Measurements from ENCODE around the gene TRIM65. TPM values are rescaled to one million over a fixed set of nuclear protein-coding genes. Genes with fewer than 3 reads are reported as not detected.
"Not testable (repeated sequence)": the region's sequence is repeated elsewhere in the genome, so short reads cannot be mapped to it uniquely, and the experiment has no call there.

The TRIM65 gene
- total RNA-seq, 2 experiments from 2014 or later, result 9.9 to 11.7 TPM

- no peaks in the 10 kb centered on the region for H3K9me3 Mint-ChIP-seq
- Histone ChIP-seq H3K27ac (ENCODE audit: low read depth in 1 of 2, low read length in 2 of 2) (no peak overlapping the region), H3K9me3 (ENCODE audit: control insufficient read depth in 1 of 2, insufficient read depth in 1 of 2, low read length in 2 of 2) (no peaks in the 10 kb centered on the region), H3K4me3 (ENCODE audit: low read length) (no peak overlapping the region), H3K4me1 (ENCODE audit: insufficient read depth, low read length) (peaks cover 28% of the 10 kb centered on the region), H3K36me3 (ENCODE audit: insufficient read depth, low read length) (peaks cover 5% of the 10 kb centered on the region), H3K27me3 (ENCODE audit: control insufficient read depth in 1 of 2, insufficient read depth in 2 of 2, low read length in 2 of 2) (no peaks in the 10 kb centered on the region)
- no peak for TF ChIP-seq CTCF (IDR thresholded peaks at IDR 0.05)
- ChIA-PET CTCF (interaction anchor here (0.7 kb wide), 1 partner anchor 82 kb away, joined by 3 read pairs; no protein-coding TSS in a partner anchor), POLR2A (interaction anchor here (0.8 kb wide), 1 partner anchor 14 kb away, joined by 5 read pairs; the partner anchor contains the start of gene WBP2)
- peaks cover 38% of the 10 kb centered on the region for H3K4me1 Mint-ChIP-seq (ENCODE audit: low read depth)
- no peaks in the 10 kb centered on the region for H3K27me3 Mint-ChIP-seq
- no peak overlapping the region for H3K27ac Mint-ChIP-seq
- no peaks in the 10 kb centered on the region for H3K36me3 Mint-ChIP-seq (ENCODE audit: low read depth)
- H3K4me3 Mint-ChIP-seq, result no peak overlapping the region
- ATAC-seq (ENCODE audit: poor library complexity) (no peak), DNase-seq (no peak)
- intact Hi-C loops (cut with DNase I, micrococcal nuclease), result no loop called here
Measured at GRCh38 chr17:75869282-75870141, 27.2 kb downstream of the TRIM65 start.

- intact Hi-C loops (cut with DNase I, micrococcal nuclease); H3K36me3 ChIP-seq (ENCODE audit: insufficient read depth, low read length); H3K27ac Mint-ChIP-seq; H3K9me3 ChIP-seq (ENCODE audit: control insufficient read depth in 1 of 2, insufficient read depth in 1 of 2, low read length in 2 of 2); H3K4me3 Mint-ChIP-seq; H3K27ac ChIP-seq (ENCODE audit: low read depth in 1 of 2, low read length in 2 of 2); H3K4me3 ChIP-seq (ENCODE audit: low read length); H3K27me3 Mint-ChIP-seq; CTCF ChIA-PET; H3K36me3 Mint-ChIP-seq (ENCODE audit: low read depth); POLR2A ChIA-PET; H3K27me3 ChIP-seq (ENCODE audit: control insufficient read depth in 1 of 2, insufficient read depth in 2 of 2, low read length in 2 of 2); H3K9me3 Mint-ChIP-seq; DNase-seq; ATAC-seq (ENCODE audit: poor library complexity): not testable (repeated sequence)
- peaks cover 34% of the 10 kb centered on the region for H3K4me1 ChIP-seq (ENCODE audit: insufficient read depth, low read length)
- peaks cover 42% of the 10 kb centered on the region for H3K4me1 Mint-ChIP-seq (ENCODE audit: low read depth)
Measured at GRCh38 chr17:75868730-75869281, 27.9 kb downstream of the TRIM65 start.

GRCh38 chr17:75865404-75866188 is 31.2 kb downstream of the TRIM65 start:
- H3K4me1 ChIP-seq (ENCODE audit: insufficient read depth, low read length), result peaks cover 34% of the 10 kb centered on the region
- intact Hi-C loops (cut with DNase I, micrococcal nuclease); H3K36me3 Mint-ChIP-seq (ENCODE audit: low read depth); H3K27me3 ChIP-seq (ENCODE audit: control insufficient read depth in 1 of 2, insufficient read depth in 2 of 2, low read length in 2 of 2); H3K9me3 ChIP-seq (ENCODE audit: control insufficient read depth in 1 of 2, insufficient read depth in 1 of 2, low read length in 2 of 2); H3K4me3 ChIP-seq (ENCODE audit: low read length); H3K9me3 Mint-ChIP-seq; H3K27ac ChIP-seq (ENCODE audit: low read depth in 1 of 2, low read length in 2 of 2); DNase-seq; H3K4me3 Mint-ChIP-seq; H3K27me3 Mint-ChIP-seq; H3K36me3 ChIP-seq (ENCODE audit: insufficient read depth, low read length); ATAC-seq (ENCODE audit: poor library complexity): not testable (repeated sequence)
- ChIA-PET POLR2A (interaction anchor here (0.9 to 1.6 kb wide), 5 partner anchors 10 to 89 kb away, joined by 3 to 22 read pairs (median 6); partner anchors contain the start of genes TRIM65 and WBP2), CTCF (interaction anchor here (1.1 to 1.9 kb wide), 4 partner anchors 11 to 31 kb away, joined by 3 to 16 read pairs (median 4); partner anchors contain the start of genes TRIM47, TRIM65 and UNC13D)
- H3K27ac Mint-ChIP-seq, result peak overlapping the region; percentile 77
- H3K4me1 Mint-ChIP-seq (ENCODE audit: low read depth), result peaks cover 27% of the 10 kb centered on the region

GRCh38 chr17:75864887-75865286 is 31.9 kb downstream of the TRIM65 start:
- Histone ChIP-seq H3K27ac (ENCODE audit: low read depth in 1 of 2, low read length in 2 of 2) (peak overlapping the region; percentile 31 to 68), H3K4me1 (ENCODE audit: insufficient read depth, low read length) (peaks cover 34% of the 10 kb centered on the region)
- ChIA-PET POLR2A (interaction anchor here (0.9 to 1.6 kb wide), 6 partner anchors 9 to 89 kb away, joined by 3 to 22 read pairs (median 6); partner anchors contain the start of genes TRIM65 and WBP2), CTCF (interaction anchor here (1.1 to 1.9 kb wide), 3 partner anchors 12 to 31 kb away, joined by 3 to 16 read pairs (median 5); partner anchors contain the start of genes TRIM47, TRIM65 and UNC13D)
- H3K4me1 Mint-ChIP-seq (ENCODE audit: low read depth), result peaks cover 25% of the 10 kb centered on the region
- H3K9me3 ChIP-seq (ENCODE audit: control insufficient read depth in 1 of 2, insufficient read depth in 1 of 2, low read length in 2 of 2); H3K27me3 Mint-ChIP-seq; H3K4me3 ChIP-seq (ENCODE audit: low read length); H3K4me3 Mint-ChIP-seq; H3K36me3 Mint-ChIP-seq (ENCODE audit: low read depth); H3K36me3 ChIP-seq (ENCODE audit: insufficient read depth, low read length); H3K27me3 ChIP-seq (ENCODE audit: control insufficient read depth in 1 of 2, insufficient read depth in 2 of 2, low read length in 2 of 2); H3K9me3 Mint-ChIP-seq; intact Hi-C loops (cut with DNase I, micrococcal nuclease): not testable (repeated sequence)
- H3K27ac Mint-ChIP-seq, result peak overlapping the region; percentile 77
- peak in 2 of 14 experiments; percentile 61 to 74 for DNase-seq
- peak; percentile 77 for ATAC-seq (ENCODE audit: poor library complexity)
